HEK293T (cell line): ENCODE data around the gene GRM4.

Source experiments
- CTCF ChIA-PET: fragments of 350-600 bp; formaldehyde crosslinking; extraction: SDS; loops from one replicate; lab custom pipeline; 2021; ENCODE audit warnings: antibody characterized with exemption, inconsistent platforms; lab: Yijun Ruan, JAX
- POLR2A ChIA-PET: fragments of 350-600 bp; formaldehyde crosslinking; extraction: SDS; loops from one replicate; lab custom pipeline; 2020; ENCODE audit warnings: antibody characterized with exemption, inconsistent platforms; lab: Yijun Ruan, JAX
- DNase-seq: peaks from one replicate; pipeline ENCODE4 v3.0.0; 2012; ENCODE audit warnings: mixed read lengths; ENCODE audit errors: extremely low spot score
- ARNT ChIP-seq: fragments of 450-650 bp; IDR thresholded peaks from 2 replicates; pipeline ENCODE4 v1.6.1; 2017; ENCODE audit warnings: mild to moderate bottlenecking
- BHLHE40 ChIP-seq: fragments of 450-650 bp; IDR thresholded peaks from 2 replicates; pipeline ENCODE4 v1.6.1; 2016; ENCODE audit warnings: mild to moderate bottlenecking, moderate library complexity, borderline replicate concordance
- CTBP1 ChIP-seq: fragments of 450-650 bp; IDR thresholded peaks from 2 replicates; pipeline ENCODE4 v1.6.1; 2016; ENCODE audit warnings: borderline replicate concordance
- ELF4 ChIP-seq: fragments of 450-650 bp; IDR thresholded peaks from 2 replicates; pipeline ENCODE4 v1.6.1; 2017; ENCODE audit warnings: antibody characterized with exemption
- FOXA1 ChIP-seq: fragments of 450-650 bp; IDR thresholded peaks from 2 replicates; pipeline ENCODE4 v1.6.1; 2016; ENCODE audit warnings: mild to moderate bottlenecking
- FOXK2 ChIP-seq: fragments of 450-650 bp; IDR thresholded peaks from 2 replicates; pipeline ENCODE4 v1.6.1; 2016; ENCODE audit warnings: mild to moderate bottlenecking
- FOXM1 ChIP-seq: fragments of 450-650 bp; IDR thresholded peaks from 2 replicates; pipeline ENCODE4 v1.6.1; 2017; ENCODE audit warnings: mild to moderate bottlenecking, borderline replicate concordance
- HDGF ChIP-seq: fragments of 450-650 bp; IDR thresholded peaks from 2 replicates; pipeline ENCODE4 v1.6.1; 2017; ENCODE audit warnings: antibody characterized with exemption, borderline replicate concordance
- L3MBTL2 ChIP-seq: fragments of 450-650 bp; conservative IDR thresholded peaks from 2 replicates; pipeline ENCODE4 v1.6.1; 2016; ENCODE audit warnings: mild to moderate bottlenecking
- LEF1 ChIP-seq: fragments of 450-650 bp; IDR thresholded peaks from 2 replicates; pipeline ENCODE4 v1.6.1; 2017; ENCODE audit warnings: mild to moderate bottlenecking, borderline replicate concordance
- NFRKB ChIP-seq: fragments of 450-650 bp; IDR thresholded peaks from 2 replicates; pipeline ENCODE4 v1.6.1; 2016; ENCODE audit warnings: mild to moderate bottlenecking, moderate library complexity
- PKNOX1 ChIP-seq: fragments of 450-650 bp; IDR thresholded peaks from 2 replicates; pipeline ENCODE4 v1.6.1; 2016
- SP1 ChIP-seq: fragments of 450-650 bp; IDR thresholded peaks from 2 replicates; pipeline ENCODE4 v1.6.1; 2017
- SUZ12 ChIP-seq: fragments of 450-650 bp; IDR thresholded peaks from 2 replicates; pipeline ENCODE4 v1.6.1; 2016; ENCODE audit warnings: mild to moderate bottlenecking
- TARDBP ChIP-seq: fragments of 450-650 bp; IDR thresholded peaks from 2 replicates; pipeline ENCODE4 v1.6.1; 2016
- ZNF384 ChIP-seq: fragments of 450-650 bp; IDR thresholded peaks from 2 replicates; pipeline ENCODE4 v1.6.1; 2016

GRM4 gene

GRCh38 chr6:34129753-34130152, 16.1 kb downstream of the GRM4 start:
- TF ChIP-seq NFRKB (no peak), ARNT (no peak), CTBP1 (no peak), BHLHE40 (no peak), FOXM1 (no peak), FOXA1 (no peak), LEF1 (no peak), HDGF (no peak), ZNF384 (no peak), SP1 (no peak), TARDBP (no peak), FOXK2 (no peak), ELF4 (no peak), PKNOX1 (no peak), L3MBTL2 (no peak)
- CTCF ChIA-PET = no interaction called here
- POLR2A ChIA-PET = interaction anchor here (1.2 kb wide), 1 partner anchor 17 kb away, joined by 3 read pairs; no protein-coding TSS in a partner anchor
- DNase-seq = no peak

GRCh38 chr6:34128045-34128444, 17.8 kb downstream of the GRM4 start:
- no peak for DNase-seq
- ChIA-PET POLR2A (no interaction called here), CTCF (no interaction called here)
- no peak for TF ChIP-seq ZNF384
- no peak for TF ChIP-seq TARDBP
- no peak for TF ChIP-seq FOXM1
- no peak for TF ChIP-seq SUZ12
- TF ChIP-seq NFRKB = no peak
- TF ChIP-seq FOXK2 = no peak
- no peak for TF ChIP-seq FOXA1
- no peak for TF ChIP-seq L3MBTL2

- TF ChIP-seq L3MBTL2 (no peak), FOXM1 (no peak), BHLHE40 (no peak), HDGF (no peak)
- POLR2A ChIA-PET = interaction anchor here (0.7 kb wide), 1 partner anchor 8 kb away, joined by 3 read pairs; no protein-coding TSS in a partner anchor
- DNase-seq = no peak
- CTCF ChIA-PET = interaction anchor here (0.8 to 1.0 kb wide), 2 partner anchors 9 to 12 kb away, joined by 4 read pairs; no protein-coding TSS in a partner anchor
Measured at GRCh38 chr6:34126419-34126818, 19.5 kb downstream of the GRM4 start.

- CTCF ChIA-PET = no interaction called here
- TF ChIP-seq FOXK2 = no peak
- TF ChIP-seq HDGF = no peak
- no peak for TF ChIP-seq FOXA1
- TF ChIP-seq ARNT = no peak
- no peak for TF ChIP-seq TARDBP
- TF ChIP-seq SP1 = no peak
- TF ChIP-seq ZNF384 = no peak
- TF ChIP-seq BHLHE40 = no peak
- no peak for TF ChIP-seq CTBP1
- no peak for TF ChIP-seq L3MBTL2
- no peak for TF ChIP-seq SUZ12
- no peak for TF ChIP-seq LEF1
- no peak for TF ChIP-seq ELF4
- TF ChIP-seq FOXM1 = no peak
- TF ChIP-seq NFRKB = no peak
- TF ChIP-seq PKNOX1 = no peak
- POLR2A ChIA-PET = no interaction called here
- DNase-seq = no peak
Measured at GRCh38 chr6:34125939-34126338, 19.9 kb downstream of the GRM4 start.

- ChIA-PET POLR2A (no interaction called here), CTCF (no interaction called here)
- no peak for TF ChIP-seq FOXM1
- DNase-seq = no peak
Measured at GRCh38 chr6:34120953-34121675, 24.8 kb downstream of the GRM4 start.

- no peak for DNase-seq
- TF ChIP-seq TARDBP (no peak), CTBP1 (no peak), SUZ12 (no peak), NFRKB (no peak), FOXM1 (no peak), LEF1 (no peak), ELF4 (no peak), BHLHE40 (no peak), FOXA1 (no peak), L3MBTL2 (no peak), ARNT (no peak), FOXK2 (no peak), SP1 (no peak), ZNF384 (no peak), HDGF (no peak), PKNOX1 (no peak)
- CTCF ChIA-PET = interaction anchor here (1.1 kb wide), 1 partner anchor 16 kb away, joined by 3 read pairs; no protein-coding TSS in a partner anchor
- POLR2A ChIA-PET = no interaction called here
Measured at GRCh38 chr6:34115915-34116314, 30.0 kb downstream of the GRM4 start.
